Esophagus mucosa (tissue), 1 donor: ENCODE measurements around the gene KCNH1. TPM values are rescaled to one million over a fixed set of nuclear protein-coding genes. Genes with fewer than 3 reads are reported as not detected.

Source experiments
- ATAC-seq: fragments of 200-7000 bp; cut with Tn5 transposase; one replicate; pipeline ENCODE4 v1.9.1; 2020
- total RNA-seq: library from RNA; stranded (reverse); gene quantifications from one replicate; pipeline ENCODE4 v1.2.4, GENCODE V29; 2023
- donor health status: DM: yes; HTN: yes; CAD: no.

Gene KCNH1
- total RNA-seq, 1 donor from 2014 or later, result 1.2 TPM

DNA sequence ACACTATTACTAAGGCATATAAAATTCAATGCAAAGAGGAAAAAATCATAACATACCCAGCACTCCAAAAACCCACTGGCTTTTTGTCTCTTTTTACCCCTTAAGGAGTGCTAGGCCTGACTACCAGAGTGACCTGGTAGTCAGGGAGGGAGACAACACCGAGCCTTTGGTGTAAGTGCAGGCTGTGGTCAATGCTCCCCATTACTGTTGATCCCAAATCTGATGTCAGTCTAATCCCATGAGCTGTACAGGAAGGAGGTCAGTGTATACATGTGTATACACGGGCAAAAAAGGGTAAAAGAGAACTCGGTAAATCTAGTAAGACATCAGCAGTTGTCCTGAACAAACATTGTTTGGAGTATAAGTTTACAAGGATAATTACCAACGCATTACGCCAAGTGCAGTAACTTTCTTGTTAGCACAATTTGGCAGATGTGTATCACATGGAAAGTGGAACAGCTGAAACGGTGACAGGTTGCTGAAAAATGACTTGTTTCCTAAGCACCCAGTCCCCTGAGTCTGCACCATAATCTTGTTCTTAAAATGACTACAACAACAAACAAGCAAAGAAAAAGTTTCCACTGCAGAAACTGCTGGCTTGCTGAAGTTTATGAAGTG lies 217.9 kb downstream of the KCNH1 start:
- no peak for ATAC-seq

DNA sequence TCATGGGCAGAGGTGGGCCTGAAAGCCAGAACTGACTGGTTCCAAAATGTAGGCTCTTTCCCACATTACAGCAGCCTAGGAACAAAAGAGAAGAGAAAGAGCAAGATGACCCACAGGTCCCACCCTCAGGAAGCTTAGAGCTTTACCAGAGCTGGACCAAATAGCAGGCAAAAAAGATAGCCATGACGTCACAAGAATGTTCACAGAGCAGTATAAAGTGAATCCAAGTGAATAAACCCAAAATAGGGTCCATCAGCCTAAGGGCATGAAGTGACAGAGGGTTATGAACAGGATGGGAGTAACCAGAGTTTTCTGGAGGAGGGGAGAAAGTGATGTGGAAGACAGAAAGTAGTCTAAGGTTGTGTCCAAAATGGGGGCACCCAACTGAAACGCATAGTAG lies 221.2 kb downstream of the KCNH1 start:
- no peak for ATAC-seq

DNA sequence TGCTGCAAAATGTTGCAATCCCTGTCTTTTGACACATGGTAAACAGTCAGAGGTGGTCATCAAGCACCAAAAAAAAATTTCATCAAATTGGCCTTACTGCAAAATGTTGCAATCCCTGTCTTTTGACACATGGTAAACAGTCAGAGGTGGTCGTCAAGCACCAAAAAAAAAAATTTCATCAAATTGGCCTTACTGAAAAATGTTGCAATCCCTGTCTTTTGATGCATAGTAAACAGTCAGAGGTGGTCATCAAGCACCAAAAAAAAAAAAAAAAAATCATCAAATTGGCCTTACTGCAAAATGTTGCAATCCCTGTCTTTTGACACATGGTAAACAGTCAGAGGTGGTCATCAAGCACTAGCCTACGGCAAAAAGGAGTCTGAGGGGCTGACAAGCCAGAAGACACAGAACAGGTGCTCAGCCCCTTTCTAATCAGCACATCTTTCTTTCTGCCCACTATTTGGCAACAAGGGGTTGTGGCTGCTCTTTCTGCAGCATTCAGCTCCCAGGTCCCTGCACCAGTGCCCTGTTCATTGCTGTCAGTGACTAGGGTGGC lies 223.8 kb downstream of the KCNH1 start:
- no peak for ATAC-seq

DNA sequence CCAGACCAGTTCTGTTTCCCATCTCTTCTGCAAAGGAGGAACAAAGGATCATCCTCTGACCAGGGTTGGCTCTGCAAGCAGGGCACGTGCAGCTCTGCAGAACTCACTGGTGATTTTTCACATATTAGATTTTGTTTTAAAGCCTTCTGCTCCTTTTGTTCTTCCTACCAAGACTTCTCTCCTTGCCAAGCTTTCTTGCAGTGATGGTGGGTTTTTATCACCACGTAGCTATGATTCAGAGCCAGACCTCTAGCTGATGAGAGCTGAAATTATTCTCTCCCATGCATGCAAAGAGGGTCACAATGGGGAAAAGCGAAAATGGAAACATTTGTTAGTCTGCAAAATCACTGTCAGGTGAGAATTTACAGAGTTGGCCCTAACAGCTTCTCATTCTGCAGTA lies 225.2 kb downstream of the KCNH1 start:
- no peak for ATAC-seq

DNA sequence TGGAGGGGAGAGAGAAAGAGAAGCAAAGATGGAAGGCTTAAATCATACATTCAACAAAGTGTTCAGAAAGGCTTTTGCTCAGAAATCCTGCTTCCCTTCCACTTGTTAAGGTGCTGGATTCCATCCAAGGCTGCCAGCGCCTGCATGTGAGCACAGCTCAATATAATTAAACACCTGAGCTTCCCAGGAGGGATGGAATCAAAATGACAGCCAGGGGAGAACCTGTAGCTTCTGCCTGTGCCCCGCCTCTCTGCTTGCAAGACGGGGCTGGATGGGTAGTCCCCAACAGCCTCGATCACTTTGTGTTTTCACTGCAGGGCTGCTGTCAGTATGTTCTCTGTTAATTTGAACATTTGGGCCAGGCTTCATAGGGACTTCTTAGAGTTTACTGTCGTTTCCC lies 225.7 kb downstream of the KCNH1 start:
- ATAC-seq, result no peak

DNA sequence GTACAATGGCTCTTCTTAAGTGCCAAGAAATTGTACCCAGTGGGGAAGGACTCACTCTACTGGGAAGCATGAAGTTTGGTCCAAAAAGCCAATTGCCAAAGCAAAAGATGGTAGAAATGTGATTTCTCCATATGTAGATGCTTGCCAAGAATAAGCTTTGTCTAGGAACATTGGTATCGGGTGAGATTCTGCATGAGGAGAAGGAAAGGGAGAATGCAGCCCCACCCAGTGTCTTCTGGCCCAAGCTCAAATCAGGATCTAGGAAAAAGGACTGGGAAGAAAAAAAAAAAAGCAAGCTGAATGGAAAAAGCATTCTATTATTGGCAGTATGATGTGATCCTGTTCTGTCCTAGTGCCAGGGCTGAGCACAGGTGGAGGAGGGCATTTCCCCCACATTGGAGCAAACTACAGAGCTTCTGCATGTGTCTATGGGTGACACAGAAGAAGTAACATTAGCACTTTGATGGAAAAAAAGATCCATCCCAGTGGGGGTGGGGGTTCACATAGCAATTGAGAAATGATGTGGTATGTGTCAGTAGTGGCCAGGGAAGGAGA lies 226.6 kb downstream of the KCNH1 start:
- ATAC-seq, result no peak

DNA sequence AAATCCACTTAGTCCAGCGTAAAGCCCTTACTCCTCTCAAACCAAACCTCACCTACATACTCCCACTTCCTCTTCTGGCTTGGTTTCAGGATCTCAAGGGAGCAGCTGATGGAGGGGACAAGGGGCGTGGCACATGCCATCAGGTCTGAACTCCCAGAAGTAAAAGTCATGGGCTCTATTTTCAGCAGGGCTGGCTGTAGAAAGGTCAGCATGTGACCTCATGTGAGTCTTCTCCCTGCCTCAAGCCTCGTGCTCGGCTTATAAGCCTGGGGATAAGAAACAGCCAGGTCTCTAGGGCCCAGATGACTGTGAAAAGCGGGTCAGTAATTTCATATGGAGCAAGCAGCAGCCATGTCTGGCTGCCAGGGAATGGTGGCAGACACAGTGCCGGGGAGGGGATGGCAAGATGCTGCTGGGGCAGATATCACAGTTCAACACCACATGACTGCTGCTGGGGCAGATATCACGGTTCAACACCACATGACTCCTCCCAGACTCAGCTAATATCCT lies 227.9 kb downstream of the KCNH1 start:
- no peak for ATAC-seq

DNA sequence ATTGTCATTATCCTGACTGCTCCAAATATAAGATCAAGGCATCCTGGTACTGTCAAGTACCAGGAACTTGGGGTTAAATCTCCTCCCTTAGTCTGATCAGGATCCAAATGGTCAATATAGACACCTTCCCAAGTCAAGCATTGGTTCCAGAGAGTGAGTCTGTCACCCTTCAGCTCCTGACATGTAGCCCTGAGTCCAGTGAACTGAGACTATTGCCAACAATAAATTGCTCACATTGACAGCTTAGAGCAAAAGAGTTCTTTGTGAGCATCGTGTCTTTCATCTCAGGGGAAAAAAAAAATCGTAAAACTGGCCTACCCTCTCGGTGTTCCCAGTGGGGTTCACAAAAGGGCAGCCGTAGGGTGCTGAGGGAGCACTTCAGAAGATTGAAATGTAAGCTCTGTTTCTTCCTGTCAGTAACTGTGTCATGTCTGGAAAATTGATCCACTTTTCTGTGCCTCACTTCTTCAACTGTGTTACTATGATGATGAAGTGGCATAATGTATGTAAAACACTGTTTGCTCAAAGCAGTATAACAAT lies 228.5 kb downstream of the KCNH1 start:
- ATAC-seq, result no peak

DNA sequence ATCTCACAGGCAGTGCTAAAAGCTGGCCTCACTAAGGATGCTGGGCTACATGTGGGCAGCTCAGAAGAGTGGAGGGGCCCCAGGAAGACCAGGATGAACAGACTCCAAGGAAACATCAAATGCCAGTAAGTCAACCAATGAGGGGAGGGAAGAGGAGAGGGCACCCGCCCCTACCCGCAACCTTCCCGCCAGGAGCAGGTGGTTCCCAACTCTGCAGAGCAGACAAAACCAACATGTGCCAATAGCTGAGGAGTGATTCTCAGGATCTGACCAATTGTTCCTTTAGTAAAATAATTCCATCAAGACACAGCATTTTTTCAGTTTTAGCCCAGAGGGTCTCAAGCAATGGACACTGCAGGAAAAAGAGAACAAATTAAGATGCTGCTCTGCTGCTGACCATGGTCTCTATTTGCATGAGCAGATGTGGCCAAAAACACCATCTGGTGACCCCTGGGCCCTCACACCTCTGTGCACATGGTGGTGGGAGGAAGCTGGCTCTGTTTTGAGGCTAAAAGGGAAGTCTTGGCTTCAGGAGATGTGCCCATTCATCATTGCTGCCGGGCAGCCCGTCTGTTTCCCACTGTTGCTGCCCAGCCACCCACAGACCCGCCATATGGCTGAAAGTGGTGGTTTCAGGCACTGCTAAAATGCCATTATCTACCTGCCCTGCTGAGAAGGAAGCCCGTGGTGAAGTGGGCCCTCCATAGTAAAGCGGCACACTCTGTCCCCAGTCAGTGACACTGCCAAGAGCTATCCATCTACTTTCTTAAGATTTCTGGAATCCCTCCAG lies 231.8 kb downstream of the KCNH1 start:
- ATAC-seq, result no peak

DNA sequence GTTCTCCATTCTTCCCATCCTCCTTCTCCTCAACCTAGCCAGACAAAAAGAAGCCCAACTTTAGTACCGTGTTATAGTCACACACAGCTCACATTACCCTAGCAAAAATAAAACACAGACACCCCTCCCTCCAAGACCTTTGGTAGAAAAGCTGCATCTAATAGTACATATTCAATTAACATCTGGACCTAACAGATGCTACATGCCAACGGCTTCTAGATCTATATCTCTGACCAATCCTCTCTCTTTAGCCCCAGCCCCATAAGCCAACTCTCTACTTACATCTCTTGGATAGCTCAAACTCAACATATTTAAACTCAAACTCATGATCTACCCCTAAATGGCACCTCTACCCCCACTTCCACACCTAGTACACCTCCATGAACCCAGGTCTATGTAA lies 233.1 kb downstream of the KCNH1 start:
- ATAC-seq, result no peak

DNA sequence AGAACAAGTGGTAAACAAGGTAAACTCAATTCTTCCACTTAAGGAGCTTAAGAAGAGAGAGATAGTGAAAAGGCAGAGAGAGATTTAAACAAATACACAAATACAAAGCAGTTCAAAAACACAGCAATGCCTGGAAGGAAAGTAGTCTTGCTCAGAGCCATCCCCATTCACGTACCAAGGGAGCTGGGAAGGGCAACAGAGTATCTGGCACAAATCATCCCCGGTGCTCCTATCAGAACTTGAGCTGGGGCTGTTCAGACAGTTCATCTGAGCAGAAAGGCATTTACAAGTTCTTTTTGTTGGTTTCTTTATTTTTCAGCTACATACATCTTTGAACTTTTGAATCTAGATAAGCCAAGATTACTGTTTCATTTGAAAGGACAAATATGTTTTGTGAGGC lies 233.9 kb downstream of the KCNH1 start:
- no peak for ATAC-seq

DNA sequence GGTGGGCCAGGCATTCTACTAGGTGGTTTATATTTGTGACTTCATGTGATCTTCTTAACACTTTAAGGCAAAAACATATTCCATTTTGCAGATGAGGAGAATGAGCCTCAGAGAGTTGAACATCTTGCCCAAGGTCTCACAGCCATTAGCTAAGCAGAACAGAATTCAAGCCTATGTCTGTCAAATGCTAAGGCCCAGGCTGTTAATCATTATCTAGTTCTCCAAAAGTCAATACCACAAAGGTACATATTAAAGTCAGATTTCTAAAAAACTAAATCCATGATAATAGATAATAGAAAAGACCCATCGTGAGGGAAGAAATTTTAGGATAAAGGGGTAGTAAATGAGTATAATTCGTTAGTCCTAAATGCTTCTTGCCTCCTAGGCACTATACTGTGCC lies 234.3 kb downstream of the KCNH1 start:
- ATAC-seq, result no peak

DNA sequence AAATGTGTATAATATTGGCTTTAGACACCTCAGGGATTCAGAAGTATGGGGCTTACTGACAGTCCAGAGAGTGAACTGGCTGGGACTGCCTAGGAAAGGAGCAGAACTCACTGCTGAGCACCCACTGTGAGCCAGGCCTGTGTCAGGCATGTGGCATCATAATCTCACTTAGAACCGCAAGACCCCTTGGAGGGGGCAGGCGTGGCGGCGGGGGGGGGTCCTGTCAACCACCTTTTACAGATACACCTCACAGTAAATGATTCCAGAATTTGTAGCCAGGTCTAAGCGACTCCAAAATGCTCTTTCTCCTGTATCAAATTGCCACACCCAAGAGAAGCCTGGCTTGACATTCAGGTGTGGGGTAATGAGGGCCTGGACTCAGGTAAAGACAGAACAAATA lies 235.5 kb downstream of the KCNH1 start:
- no peak for ATAC-seq

DNA sequence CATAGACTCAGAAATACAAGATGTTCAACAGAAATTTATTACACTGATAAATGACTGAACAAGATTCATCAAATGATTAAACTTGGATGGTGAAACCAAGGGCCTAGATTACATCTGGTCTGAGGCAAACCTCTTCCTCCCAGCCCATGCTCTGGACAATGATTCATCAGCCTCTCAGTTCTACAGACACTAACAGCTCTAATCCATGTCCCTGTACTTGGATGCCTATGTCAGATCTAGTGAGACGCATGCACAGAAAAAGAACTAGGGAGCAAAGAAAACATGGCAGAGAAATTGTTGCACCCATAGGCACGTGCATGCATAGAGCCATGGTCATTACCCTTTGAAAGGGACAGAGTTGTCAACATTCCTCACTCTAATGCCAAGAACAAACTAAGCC lies 250.1 kb downstream of the KCNH1 start:
- no peak for ATAC-seq

DNA sequence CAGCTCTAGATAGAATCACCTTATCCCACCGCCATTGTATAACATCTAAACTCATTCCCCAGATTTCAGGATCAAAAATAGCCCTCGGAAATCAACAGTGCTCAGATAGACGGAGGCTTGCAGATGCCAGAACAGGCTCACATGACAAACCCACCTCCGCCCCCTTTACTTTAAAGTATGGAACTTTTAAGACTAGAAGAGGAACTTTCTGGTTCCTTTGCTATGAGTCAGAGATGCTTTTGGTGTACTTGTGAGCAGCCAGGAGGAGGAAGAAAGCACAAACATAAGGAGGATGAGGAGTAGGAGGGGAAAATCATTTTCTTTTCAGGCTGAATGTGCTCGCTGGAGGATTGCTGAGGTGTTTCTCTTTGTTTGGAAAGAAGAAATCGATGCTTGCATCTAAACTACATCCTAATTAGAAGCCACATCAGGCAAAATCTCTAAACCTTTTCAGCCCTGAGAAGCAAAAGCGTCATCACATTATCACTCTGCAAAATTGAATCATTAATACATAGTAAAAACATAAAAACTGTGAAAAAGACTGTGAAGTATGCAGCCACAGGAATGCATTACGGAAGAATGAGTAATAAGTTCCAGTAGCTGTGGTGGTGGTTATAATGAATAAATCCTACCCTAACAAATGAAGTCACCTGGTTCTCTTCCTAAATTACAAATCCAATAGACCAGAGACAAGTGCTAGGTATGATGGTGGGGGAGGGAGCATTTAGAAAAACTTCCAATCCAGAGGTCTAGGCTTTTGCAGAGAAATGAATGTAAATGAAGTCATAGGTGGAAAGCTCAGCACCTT lies 251.3 kb downstream of the KCNH1 start:
- peak; percentile 32 for ATAC-seq

DNA sequence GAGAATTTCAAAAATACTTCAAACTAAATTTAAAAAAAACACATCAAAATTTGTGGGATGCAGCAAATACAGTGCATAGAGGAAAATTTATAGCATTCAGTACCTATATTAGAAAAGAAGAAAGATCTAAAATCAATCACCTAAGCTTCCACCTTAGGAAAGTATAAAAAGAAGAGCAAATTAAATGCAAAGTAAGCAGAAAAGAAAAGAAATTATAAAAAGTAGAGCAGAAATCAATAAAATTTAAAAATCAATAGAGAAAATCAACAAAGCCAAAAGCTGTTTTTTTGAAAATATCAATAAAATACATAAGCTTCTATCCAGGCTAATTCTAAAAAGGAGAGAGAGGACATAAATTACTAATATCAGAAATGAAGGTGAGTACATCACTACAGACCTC lies 255.4 kb downstream of the KCNH1 start:
- no peak for ATAC-seq

DNA sequence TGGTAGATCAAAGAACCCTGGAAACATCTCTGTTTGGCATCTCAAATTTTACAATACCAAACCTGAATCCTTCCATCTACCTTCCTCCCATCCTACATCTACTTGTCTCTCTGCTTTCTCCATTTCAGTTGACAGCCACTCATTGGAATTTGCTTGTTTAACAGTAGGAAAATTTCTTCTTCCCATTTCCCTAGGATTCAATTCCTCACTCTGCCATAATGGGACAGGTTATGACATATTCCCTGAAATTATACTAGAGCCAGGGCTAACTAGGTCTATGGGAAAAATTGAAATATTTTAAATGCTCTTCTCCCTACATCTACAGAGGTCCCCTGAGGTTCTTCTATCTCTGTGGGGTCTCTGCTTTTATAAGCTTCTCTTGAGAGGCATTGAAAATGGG lies 257.7 kb downstream of the KCNH1 start:
- ATAC-seq, result no peak

DNA sequence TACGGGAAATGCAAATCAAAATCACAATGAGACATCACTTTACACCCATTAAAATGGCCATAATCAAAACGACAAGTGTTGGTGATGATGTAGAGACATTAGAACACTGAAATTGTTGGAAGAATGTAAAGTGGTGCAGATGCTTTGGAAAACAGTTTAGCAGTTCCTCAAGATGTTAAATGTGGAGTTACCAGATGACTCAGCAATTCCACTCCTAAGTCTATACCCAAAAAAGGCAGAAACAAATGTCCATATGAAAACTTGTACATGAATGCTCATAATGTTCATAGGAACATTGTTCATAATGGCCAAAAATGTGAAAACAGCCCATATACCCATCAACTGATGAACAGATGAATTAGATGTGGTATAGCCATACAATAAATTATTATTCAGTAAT lies 267.4 kb downstream of the KCNH1 start:
- no peak for ATAC-seq

DNA sequence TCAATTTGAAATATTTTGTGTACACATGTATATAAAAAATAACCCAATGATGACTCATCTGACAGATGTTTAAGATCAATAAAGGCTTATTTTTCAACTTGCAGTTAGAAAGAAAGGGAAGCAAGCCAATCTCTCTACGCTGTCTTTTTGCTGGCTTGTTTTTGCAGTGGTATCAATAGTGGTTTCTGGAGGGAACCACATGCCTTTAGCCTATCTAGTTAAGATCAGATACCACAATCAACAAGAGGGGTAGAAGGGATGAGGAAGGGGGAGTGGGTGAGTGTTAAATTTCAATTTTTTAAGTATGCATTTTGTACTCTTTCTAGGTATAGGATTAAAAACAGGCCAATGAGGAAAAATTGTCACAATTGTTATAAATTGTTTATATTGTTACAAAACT lies 276.2 kb downstream of the KCNH1 start:
- no peak for ATAC-seq

DNA sequence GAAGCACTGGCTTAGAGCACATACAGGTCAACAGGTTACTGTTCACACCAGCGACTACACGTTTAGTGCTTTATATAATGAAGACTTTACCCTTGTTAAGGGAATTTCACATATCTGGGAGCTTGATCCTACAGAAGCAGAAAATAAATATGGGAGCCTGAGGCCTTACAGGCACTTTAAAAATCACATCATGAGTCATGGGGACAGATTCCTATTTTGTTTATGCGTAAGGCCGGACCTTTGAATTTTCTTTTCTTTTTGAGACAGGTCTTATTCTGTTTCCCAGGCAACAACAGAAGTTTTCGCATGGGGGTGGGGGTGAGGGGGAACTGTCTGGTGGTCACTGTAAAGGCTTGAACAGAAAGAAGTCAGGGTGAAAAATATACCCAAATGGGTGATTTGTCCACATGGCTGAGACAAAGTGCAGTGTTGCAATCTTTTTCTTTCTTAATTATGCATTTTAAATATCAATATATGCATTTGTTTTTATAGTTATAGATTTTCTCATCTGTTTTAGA lies 276.7 kb downstream of the KCNH1 start:
- no peak for ATAC-seq

DNA sequence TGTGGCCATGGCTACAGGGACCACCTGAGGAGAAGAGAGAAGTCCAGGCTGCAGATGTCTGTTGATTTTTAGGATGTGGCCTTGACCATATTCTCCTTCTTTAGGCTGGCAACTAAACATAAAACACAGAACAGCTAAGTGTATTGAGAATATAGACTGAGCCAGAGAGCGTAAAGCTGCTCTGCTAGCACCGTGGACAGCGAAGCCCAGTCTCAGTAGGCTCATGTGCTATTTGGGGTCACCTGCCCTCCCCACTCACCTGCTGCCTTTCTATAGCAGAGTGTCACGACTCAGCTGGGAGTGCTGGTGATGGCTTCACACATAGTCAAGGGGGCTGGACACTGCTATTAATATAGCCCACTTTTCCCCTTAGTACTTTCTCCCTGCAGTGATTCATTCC lies 278.5 kb downstream of the KCNH1 start:
- ATAC-seq, result no peak

DNA sequence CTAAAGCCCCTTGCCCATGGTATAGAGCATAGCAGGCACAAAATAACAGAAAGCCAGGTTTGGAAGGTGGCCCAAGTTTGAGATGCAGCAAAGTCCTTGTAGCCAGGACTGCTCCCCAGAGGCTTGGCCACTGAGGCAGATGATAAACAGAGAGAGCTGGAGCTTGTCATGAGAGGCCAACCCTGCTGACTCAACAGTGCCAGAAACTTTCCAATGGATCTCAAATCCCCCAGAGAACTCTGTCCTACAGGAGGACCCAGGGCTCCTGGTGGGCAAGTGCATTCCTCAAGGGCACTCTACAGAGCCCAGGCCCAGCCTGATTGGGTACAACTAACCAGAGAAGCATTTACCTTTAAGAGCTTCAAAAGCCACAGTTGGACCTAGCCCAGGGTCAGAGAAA lies 280.7 kb downstream of the KCNH1 start:
- ATAC-seq, result no peak
